Measurements from ENCODE around the gene TMEM98.

DNA sequence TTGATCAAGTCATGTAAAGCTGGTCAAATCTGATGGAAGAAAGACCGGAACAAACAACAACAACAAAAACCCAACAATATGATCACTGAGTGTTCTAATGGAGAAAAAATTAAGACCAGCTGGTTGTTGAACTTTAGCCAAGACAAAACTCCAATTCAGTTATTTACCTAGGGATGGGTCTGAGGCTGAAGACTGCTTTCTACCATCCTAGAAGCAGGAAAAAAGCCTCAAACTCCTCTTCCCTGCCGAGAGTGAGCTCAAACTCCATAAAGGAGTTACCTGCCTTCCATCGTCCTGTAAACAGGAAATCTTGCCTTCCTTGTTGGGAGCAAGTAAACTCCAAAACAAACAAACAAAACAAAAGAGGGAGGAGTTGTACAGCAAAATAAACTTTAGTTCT lies 23.1 kb upstream of the TMEM98 start:
- TF ChIP-seq GABPA (IDR thresholded peaks at IDR 0.05; ENCODE audit: borderline replicate concordance, insufficient read depth, low read length), result no peak
- TF ChIP-seq CTCF (IDR thresholded peaks at IDR 0.05; ENCODE audit: control extremely low read depth in 1 of 3, insufficient read depth in 1 of 3, low read depth in 1 of 3, low read length in 3 of 3), result no peak
- no peak for TF ChIP-seq TEAD4 (IDR thresholded peaks at IDR 0.05; ENCODE audit: low read depth, low read length)
- TF ChIP-seq CREB1 (IDR thresholded peaks at IDR 0.05), result no peak
- TF ChIP-seq SRF (IDR thresholded peaks at IDR 0.05; ENCODE audit: low read depth, low read length), result no peak
- no peak for TF ChIP-seq GTF2F1 (IDR thresholded peaks at IDR 0.05; ENCODE audit: borderline replicate concordance, low read depth, low read length)
- TF ChIP-seq CHD2 (IDR thresholded peaks at IDR 0.05; ENCODE audit: low read length), result no peak
- no peak for TF ChIP-seq MAX (IDR thresholded peaks at IDR 0.05)
- TF ChIP-seq RFX5 (IDR thresholded peaks at IDR 0.05; ENCODE audit: borderline replicate concordance, low read depth, low read length), result no peak
- TF ChIP-seq POLR2A (IDR thresholded peaks at IDR 0.05; ENCODE audit: control extremely low read depth in 1 of 2, low read depth in 2 of 2, low read length in 2 of 2), result no peak
- no peak for TF ChIP-seq SP2 (IDR thresholded peaks at IDR 0.05; ENCODE audit: low read length)
